Measurements from ENCODE around the gene NOC4L. TPM values are rescaled to one million over a fixed set of nuclear protein-coding genes. Genes with fewer than 3 reads are reported as not detected.

The NOC4L gene
- 8.4 and 14.7 TPM in 2 replicates for total RNA-seq

DNA sequence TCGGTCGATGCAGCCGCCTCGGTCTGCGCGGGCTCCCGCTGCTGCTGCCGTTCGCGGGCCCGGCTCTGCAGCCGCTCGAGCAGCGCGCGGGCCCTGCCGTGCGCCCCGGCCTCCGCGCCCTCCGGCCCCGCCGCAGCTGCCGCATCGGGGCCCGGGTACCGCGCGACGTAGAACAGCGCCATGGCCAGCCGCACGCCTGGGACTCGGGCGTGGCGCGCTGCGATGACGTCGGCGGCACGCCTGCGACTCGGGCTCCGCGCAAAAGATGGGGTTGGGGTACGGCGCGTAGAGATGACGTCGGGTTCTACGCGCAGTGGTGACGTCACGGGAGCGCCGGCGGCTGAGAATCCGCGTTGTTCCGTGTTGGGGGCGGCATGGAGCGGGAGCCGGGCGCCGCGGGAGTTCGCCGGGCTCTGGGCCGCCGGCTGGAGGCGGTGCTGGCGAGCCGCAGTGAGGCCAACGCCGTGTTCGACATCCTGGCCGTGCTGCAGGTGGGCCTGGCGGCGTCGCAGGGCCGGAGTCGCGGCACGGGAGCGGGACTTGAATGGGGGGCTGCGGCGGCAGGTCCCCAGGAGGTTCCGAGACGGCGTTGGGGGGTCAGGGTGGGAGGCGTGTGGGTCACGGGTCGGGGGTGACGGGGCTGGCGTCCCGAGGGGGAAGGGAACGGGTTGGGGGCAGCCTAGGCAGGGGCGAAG lies at the start of gene NOC4L, which contains the start of gene DDX51:
TSS of gene NOC4L (plus strand) at position 343 of the 695 bp plus-strand sequence. CDS start at position 375, 32 bp downstream.
TSS of gene DDX51 (minus strand) at position 205 of the 695 bp plus-strand sequence. CDS start at position 182, 23 bp downstream.

Other genes starting within 250 kb of the NOC4L start
- gene ULK1, start 249.8 kb upstream of the NOC4L start, total RNA-seq: 5.3 and 16.7 TPM in 2 replicates
- 7.6 and 22.5 TPM in 2 replicates for gene PUS1, start 215.2 kb upstream of the NOC4L start, total RNA-seq
- 6.2 and 24.0 TPM in 2 replicates for gene EP400, start 194.5 kb upstream of the NOC4L start, total RNA-seq
- gene DDX51, start 138 bp upstream of the NOC4L start, total RNA-seq: 7.9 and 9.8 TPM in 2 replicates
- 0.13 TPM in 1 of 2 replicates, not detected in the other for gene GALNT9, start 185.1 kb downstream of the NOC4L start, total RNA-seq

Data from bladder microvascular endothelial cell (primary cell).